ENCODE measurements around the gene STK4.
A peak's percentile ranks its signal among the peaks of the same experiment; 100 is the strongest.

STK4 gene

DNA sequence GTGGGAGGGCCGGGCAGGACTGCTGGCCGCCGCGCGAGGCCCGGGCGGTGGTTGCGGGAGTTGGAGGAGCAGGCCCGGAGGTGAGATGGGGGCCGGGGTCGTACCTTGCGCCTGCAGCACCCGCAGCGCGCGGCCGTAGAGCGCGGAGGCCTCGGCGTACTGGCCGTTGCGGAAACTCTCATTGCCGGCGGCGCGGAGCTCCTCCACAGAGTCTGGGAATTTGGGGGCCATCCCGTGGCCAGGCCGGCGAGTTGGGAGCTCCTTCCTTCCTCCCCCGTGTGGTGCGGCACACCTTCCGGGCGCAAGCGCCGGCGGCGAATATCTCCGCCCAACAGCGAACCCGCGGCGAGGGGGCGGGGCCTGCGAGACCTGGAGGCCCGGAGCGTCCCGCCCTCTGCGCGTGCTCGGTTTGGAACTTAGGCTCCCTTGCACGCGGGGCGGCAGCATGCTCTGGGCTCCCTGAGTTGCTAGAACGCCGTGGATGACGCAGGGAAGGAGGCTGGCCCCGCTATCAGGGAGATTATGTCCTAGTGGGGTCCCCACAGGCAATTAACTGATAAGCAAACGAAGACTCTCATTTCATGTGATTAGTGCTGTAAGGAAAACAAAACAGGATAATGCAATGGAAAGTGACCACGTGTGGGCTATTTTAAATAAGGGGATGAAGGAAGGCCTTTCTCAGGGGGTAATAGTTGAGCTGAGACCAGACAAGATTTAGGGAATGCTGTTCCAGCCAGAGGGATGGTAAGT lies 6.0 kb upstream of the STK4 start, which contains the start of gene TOMM34:
TOMM34 (minus strand) TSS at position 295 of the 750 bp plus-strand sequence; CDS start at position 231, 64 bp downstream.
- Histone ChIP-seq H4K12ac (ENCODE audit: low read depth, low read length) (no peak within 1 kb of the TSS), H3K14ac (ENCODE audit: low read length) (peak within 1 kb of the TSS; percentile 84), H2AFZ (ENCODE audit: insufficient read depth, low read length, poor library complexity) (peak within 1 kb of the TSS; percentile 75), H3K79me2 (ENCODE audit: control insufficient read depth, insufficient read depth, low read length, poor library complexity) (peaks cover 4% of the 10 kb centered on the region), H3K9ac (ENCODE audit: low read length) (peak within 1 kb of the TSS; percentile 81), H4K91ac (ENCODE audit: low read depth, low read length) (peak within 1 kb of the TSS; percentile 74), H3K18ac (ENCODE audit: low read length) (peak within 1 kb of the TSS; percentile 68), H2BK12ac (ENCODE audit: low read length) (no peak within 1 kb of the TSS), H3K4me3 (ENCODE audit: low read depth, low read length) (peak within 1 kb of the TSS; percentile 84), H3K9me3 (ENCODE audit: insufficient read depth, low read depth, low read length) (no peaks in the 10 kb centered on the region), H3K36me3 (ENCODE audit: control insufficient read depth in 1 of 2, insufficient read depth in 2 of 2, low read length in 2 of 2) (peaks cover 6 to 10% of the 10 kb centered on the region in 2 experiments), H2BK5ac (ENCODE audit: low read depth, low read length, poor library complexity) (peak within 1 kb of the TSS; percentile 37), H3K4me1 (ENCODE audit: control insufficient read depth in 1 of 2, insufficient read depth in 2 of 2, low read length in 2 of 2) (peaks cover 2 to 17% of the 10 kb centered on the region in 2 experiments), H3K4ac (ENCODE audit: low read depth, low read length) (peak within 1 kb of the TSS; percentile 67), H3K27ac (ENCODE audit: low read depth, low read length) (peak within 1 kb of the TSS; percentile 64), H3K4me2 (ENCODE audit: low read length) (peak within 1 kb of the TSS; percentile 74), H2AK5ac (ENCODE audit: low read length) (no peak within 1 kb of the TSS), H3K79me1 (ENCODE audit: low read length) (peaks cover 7% of the 10 kb centered on the region), H2BK120ac (ENCODE audit: insufficient read depth, low read length, poor library complexity) (peak within 1 kb of the TSS; percentile 67), H3K23ac (ENCODE audit: low read length) (no peak within 1 kb of the TSS), H3K27me3 (ENCODE audit: insufficient read depth, low read length) (no peaks in the 10 kb centered on the region), H4K8ac (ENCODE audit: low read depth, low read length) (peak within 1 kb of the TSS; percentile 85)
- no CpG with 5 or more reads among the region's 60 CpGs for WGBS (ENCODE audit: extremely low coverage, insufficient coverage, insufficient read length)
- DNase-seq: peak; percentile 92 to 96

DNA sequence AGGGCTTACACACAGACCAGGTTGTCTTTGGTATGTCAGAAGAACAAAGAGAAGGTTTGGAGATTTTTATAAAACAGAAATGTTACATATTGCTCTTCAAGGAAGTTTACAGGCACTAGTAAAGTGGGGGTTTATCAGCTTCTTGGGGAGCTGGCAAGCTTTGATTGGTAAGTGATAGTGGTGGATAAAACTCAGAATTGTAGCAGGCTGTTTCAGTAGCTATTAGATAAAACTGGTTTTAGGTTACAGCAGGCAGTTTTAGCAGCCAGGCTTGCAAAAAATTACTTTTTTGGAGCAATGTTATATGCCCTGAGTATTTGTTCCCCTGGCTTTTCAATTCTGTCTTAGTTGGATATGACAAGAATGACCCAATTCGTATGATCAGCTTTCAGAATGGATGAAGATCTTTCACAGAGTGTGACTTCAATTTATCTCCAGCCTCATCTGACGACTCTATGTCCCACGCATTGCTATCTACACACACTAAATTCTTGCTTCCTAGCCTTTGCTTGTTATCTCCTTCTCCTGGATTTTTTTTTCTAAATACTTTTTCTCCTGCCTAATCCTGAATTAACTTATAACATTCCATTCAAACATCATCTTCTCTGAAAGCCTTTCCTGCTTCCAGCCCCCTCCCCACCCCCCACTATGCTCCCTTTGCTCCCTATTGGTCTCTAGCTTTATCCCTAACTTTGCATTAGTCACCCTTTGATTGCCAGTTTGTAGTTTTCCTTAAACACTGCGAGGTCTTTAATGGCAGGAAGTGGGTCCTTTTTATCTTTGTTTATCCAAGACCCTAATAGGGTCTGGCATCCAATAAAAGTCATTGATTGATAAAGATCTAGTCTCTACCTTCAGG lies 5.1 kb upstream of the STK4 start:
- Histone ChIP-seq H3K14ac (ENCODE audit: low read length) (no peak overlapping the region), H3K4me2 (ENCODE audit: low read length) (no peak overlapping the region), H2BK12ac (ENCODE audit: low read length) (no peak overlapping the region), H3K4ac (ENCODE audit: low read depth, low read length) (no peak overlapping the region), H4K12ac (ENCODE audit: low read depth, low read length) (no peak overlapping the region), H2AK5ac (ENCODE audit: low read length) (no peak overlapping the region), H2BK120ac (ENCODE audit: insufficient read depth, low read length, poor library complexity) (no peak overlapping the region), H3K18ac (ENCODE audit: low read length) (no peak overlapping the region), H3K79me2 (ENCODE audit: control insufficient read depth, insufficient read depth, low read length, poor library complexity) (peaks cover 7% of the 10 kb centered on the region), H3K4me3 (ENCODE audit: low read depth, low read length) (no peak overlapping the region), H3K27ac (ENCODE audit: low read depth, low read length) (no peak overlapping the region), H3K36me3 (ENCODE audit: control insufficient read depth in 1 of 2, insufficient read depth in 2 of 2, low read length in 2 of 2) (peaks cover 2% of the 10 kb centered on the region in 2 experiments), H4K8ac (ENCODE audit: low read depth, low read length) (no peak overlapping the region), H3K27me3 (ENCODE audit: insufficient read depth, low read length) (no peaks in the 10 kb centered on the region), H4K91ac (ENCODE audit: low read depth, low read length) (no peak overlapping the region), H3K79me1 (ENCODE audit: low read length) (peaks cover 8% of the 10 kb centered on the region), H2BK5ac (ENCODE audit: low read depth, low read length, poor library complexity) (no peak overlapping the region), H3K4me1 (ENCODE audit: control insufficient read depth in 1 of 2, insufficient read depth in 2 of 2, low read length in 2 of 2) (peaks cover under 1 to 10% of the 10 kb centered on the region in 2 experiments), H3K9ac (ENCODE audit: low read length) (no peak overlapping the region), H2AFZ (ENCODE audit: insufficient read depth, low read length, poor library complexity) (no peak overlapping the region), H3K9me3 (ENCODE audit: insufficient read depth, low read depth, low read length) (peaks cover 2% of the 10 kb centered on the region), H3K23ac (ENCODE audit: low read length) (no peak overlapping the region)
- no peak for DNase-seq
- WGBS (ENCODE audit: extremely low coverage, insufficient coverage, insufficient read length): no CpG with 5 or more reads among the region's 4 CpGs

DNA sequence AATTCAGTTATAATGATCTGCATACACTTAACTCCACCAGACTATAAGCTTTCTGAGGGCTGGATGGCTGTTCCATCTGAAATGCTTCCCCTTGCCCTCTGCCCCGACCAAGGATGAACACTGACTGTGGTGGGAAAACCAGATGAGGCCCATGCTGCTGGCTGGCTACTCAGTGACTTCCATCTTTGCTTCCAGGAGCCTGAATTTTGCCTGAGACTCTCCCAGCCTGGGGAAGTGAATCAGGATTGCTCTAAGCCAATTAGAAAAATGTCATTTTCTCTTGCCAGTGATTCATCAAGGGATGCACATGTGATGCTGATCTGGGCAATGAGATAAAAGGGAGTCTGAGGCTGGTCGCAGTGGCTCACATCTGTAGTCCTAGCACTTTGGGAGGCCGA lies 4.4 kb upstream of the STK4 start:
- Histone ChIP-seq H3K79me2 (ENCODE audit: control insufficient read depth, insufficient read depth, low read length, poor library complexity) (peaks cover 12% of the 10 kb centered on the region), H3K9me3 (ENCODE audit: insufficient read depth, low read depth, low read length) (peaks cover 2% of the 10 kb centered on the region), H3K4me2 (ENCODE audit: low read length) (no peak overlapping the region), H3K23ac (ENCODE audit: low read length) (no peak overlapping the region), H3K36me3 (ENCODE audit: control insufficient read depth in 1 of 2, insufficient read depth in 2 of 2, low read length in 2 of 2) (peaks cover 2% of the 10 kb centered on the region in 2 experiments), H3K27ac (ENCODE audit: low read depth, low read length) (no peak overlapping the region), H3K4me3 (ENCODE audit: low read depth, low read length) (no peak overlapping the region), H2AK5ac (ENCODE audit: low read length) (no peak overlapping the region), H4K8ac (ENCODE audit: low read depth, low read length) (no peak overlapping the region), H3K27me3 (ENCODE audit: insufficient read depth, low read length) (no peaks in the 10 kb centered on the region), H2AFZ (ENCODE audit: insufficient read depth, low read length, poor library complexity) (no peak overlapping the region), H3K18ac (ENCODE audit: low read length) (no peak overlapping the region), H4K12ac (ENCODE audit: low read depth, low read length) (no peak overlapping the region), H3K9ac (ENCODE audit: low read length) (no peak overlapping the region), H3K14ac (ENCODE audit: low read length) (no peak overlapping the region), H3K4me1 (ENCODE audit: control insufficient read depth in 1 of 2, insufficient read depth in 2 of 2, low read length in 2 of 2) (peaks cover under 1 to 10% of the 10 kb centered on the region in 2 experiments), H4K91ac (ENCODE audit: low read depth, low read length) (no peak overlapping the region), H3K79me1 (ENCODE audit: low read length) (peaks cover 12% of the 10 kb centered on the region), H2BK12ac (ENCODE audit: low read length) (no peak overlapping the region), H2BK120ac (ENCODE audit: insufficient read depth, low read length, poor library complexity) (no peak overlapping the region), H2BK5ac (ENCODE audit: low read depth, low read length, poor library complexity) (no peak overlapping the region), H3K4ac (ENCODE audit: low read depth, low read length) (no peak overlapping the region)
- no CpG with 5 or more reads among the region's 3 CpGs for WGBS (ENCODE audit: extremely low coverage, insufficient coverage, insufficient read length)
- DNase-seq: no peak

DNA sequence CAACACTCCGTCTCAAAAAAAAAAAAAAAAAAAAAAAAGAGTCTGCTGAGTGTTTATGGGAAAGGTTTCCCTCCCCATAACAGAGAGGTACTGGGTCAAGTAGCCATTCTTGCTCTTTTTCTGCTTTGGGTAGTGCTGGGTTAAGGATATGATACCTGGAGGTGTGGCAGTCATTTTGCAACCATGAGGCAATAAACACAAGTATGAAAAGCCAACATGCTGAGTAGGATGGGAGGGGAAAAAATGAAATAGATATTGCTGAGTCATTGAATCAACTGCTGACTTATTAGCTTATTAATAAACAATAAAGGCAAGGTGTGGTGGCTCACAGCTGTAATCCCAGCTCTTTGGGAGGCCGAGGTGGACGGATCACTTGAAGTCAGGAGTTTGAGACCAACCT lies 3.8 kb upstream of the STK4 start:
- Histone ChIP-seq H3K18ac (ENCODE audit: low read length) (no peak overlapping the region), H3K9me3 (ENCODE audit: insufficient read depth, low read depth, low read length) (peaks cover 2% of the 10 kb centered on the region), H4K12ac (ENCODE audit: low read depth, low read length) (no peak overlapping the region), H3K4me1 (ENCODE audit: control insufficient read depth in 1 of 2, insufficient read depth in 2 of 2, low read length in 2 of 2) (peaks cover 7 to 16% of the 10 kb centered on the region in 2 experiments), H3K9ac (ENCODE audit: low read length) (no peak overlapping the region), H4K8ac (ENCODE audit: low read depth, low read length) (no peak overlapping the region), H3K79me1 (ENCODE audit: low read length) (peaks cover 12% of the 10 kb centered on the region), H3K79me2 (ENCODE audit: control insufficient read depth, insufficient read depth, low read length, poor library complexity) (peaks cover 16% of the 10 kb centered on the region), H3K14ac (ENCODE audit: low read length) (no peak overlapping the region), H3K23ac (ENCODE audit: low read length) (no peak overlapping the region), H2AFZ (ENCODE audit: insufficient read depth, low read length, poor library complexity) (no peak overlapping the region), H2BK5ac (ENCODE audit: low read depth, low read length, poor library complexity) (no peak overlapping the region), H2BK12ac (ENCODE audit: low read length) (no peak overlapping the region), H3K4me3 (ENCODE audit: low read depth, low read length) (no peak overlapping the region), H4K91ac (ENCODE audit: low read depth, low read length) (no peak overlapping the region), H2BK120ac (ENCODE audit: insufficient read depth, low read length, poor library complexity) (no peak overlapping the region), H3K4ac (ENCODE audit: low read depth, low read length) (no peak overlapping the region), H3K4me2 (ENCODE audit: low read length) (no peak overlapping the region), H2AK5ac (ENCODE audit: low read length) (no peak overlapping the region), H3K36me3 (ENCODE audit: control insufficient read depth in 1 of 2, insufficient read depth in 2 of 2, low read length in 2 of 2) (peaks cover 2% of the 10 kb centered on the region in 2 experiments), H3K27me3 (ENCODE audit: insufficient read depth, low read length) (no peaks in the 10 kb centered on the region), H3K27ac (ENCODE audit: low read depth, low read length) (no peak overlapping the region)
- no peak for DNase-seq
- WGBS (ENCODE audit: extremely low coverage, insufficient coverage, insufficient read length): no CpG with 5 or more reads among the region's 3 CpGs

Data from trophoblast cell (in vitro differentiated cells and primary cell).